GM19372 (cell line): ENCODE results near the gene GLIS1.

ENCODE experiments used
- ATAC-seq: cut with Tn5 transposase; IDR thresholded peaks from one replicate; pipeline ENCODE4 v1.9.1; 2021; ENCODE audit warnings: mild to moderate bottlenecking, low read depth, moderate library complexity; ENCODE audit not compliant: unreplicated experiment

GLIS1 gene

GRCh38 chr1:53575141-53575954 lies 163.6 kb downstream of the GLIS1 start:
- ATAC-seq: no peak

- no peak for ATAC-seq
Measured at GRCh38 chr1:53574621-53575020, 164.3 kb downstream of the GLIS1 start.

DNA sequence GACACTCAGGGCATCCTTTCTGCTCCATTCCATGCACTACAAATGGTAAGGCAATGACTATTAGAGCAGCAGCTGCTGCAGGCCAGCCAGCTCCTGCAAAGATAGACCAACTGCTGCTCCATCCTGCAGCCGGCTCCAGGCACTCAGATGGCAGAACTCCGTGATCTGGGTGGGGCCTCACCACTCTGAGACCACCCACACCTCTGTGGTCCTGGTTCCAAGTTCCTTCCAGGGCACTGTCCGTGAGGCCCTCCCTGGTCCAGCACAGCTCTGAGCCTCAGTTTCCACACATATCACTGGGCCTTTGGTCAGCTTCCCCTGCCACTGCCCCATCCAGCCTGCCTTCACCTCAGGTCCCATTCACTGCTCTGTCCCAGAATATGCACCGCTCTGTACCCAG lies 165.0 kb downstream of the GLIS1 start:
- ATAC-seq: no peak

DNA sequence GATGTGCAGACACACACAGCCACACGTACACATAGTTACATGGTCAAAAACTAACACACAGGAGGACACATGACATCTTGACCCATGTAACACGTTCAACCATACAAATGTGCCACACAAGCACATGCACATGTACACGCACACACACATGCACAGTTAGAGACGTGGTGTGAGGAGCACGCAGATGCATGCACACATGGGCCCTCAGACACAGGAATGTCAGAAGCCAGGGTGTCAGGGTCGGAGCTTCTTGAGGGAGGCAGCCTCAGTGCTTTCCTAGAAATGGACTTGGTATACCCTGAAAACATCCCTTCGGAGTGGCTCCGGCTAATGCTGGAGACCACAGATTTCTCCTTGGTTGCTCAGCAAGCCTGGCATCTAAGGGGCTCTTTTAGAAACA lies 165.4 kb downstream of the GLIS1 start:
- no peak for ATAC-seq

DNA sequence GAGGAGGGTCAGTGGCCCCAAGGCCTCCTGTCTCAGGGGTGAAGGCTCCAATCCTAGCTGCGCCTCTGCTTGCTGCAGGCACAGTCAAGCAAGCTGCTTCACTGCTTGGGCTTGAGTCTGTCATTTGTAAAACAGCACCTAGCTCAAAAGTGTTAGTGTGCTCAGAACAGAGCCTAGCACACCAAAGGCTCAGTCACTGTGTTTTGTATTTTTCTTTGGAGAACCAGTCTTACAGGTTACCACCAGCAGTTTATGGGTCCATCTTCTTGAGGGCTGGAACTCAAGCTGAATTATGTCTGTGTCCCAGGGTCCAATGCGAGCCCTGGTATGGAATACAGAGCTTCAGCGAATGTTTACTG lies 166.2 kb downstream of the GLIS1 start:
- ATAC-seq: no peak

GRCh38 chr1:53572065-53572814 lies 166.7 kb downstream of the GLIS1 start:
- no peak for ATAC-seq

DNA sequence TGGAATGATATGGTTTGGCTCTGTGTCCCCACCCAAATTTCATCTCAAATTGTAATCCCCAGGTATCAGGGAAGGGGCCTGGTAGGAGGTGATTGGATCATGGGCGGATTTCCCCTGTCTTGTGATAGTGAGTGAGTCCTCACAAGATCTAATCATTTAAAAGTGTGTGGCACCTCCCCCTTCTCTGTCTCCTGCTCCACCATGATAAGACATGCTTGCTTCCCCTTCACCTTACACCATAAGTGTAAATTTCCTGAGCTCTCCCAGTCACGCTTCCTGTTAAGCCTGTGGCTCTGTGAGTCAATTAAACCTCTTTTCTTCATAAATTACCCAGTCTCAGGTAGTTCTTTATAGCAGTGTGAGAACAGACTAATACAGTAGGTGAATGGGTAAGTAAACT lies 170.4 kb downstream of the GLIS1 start:
- no peak for ATAC-seq

DNA sequence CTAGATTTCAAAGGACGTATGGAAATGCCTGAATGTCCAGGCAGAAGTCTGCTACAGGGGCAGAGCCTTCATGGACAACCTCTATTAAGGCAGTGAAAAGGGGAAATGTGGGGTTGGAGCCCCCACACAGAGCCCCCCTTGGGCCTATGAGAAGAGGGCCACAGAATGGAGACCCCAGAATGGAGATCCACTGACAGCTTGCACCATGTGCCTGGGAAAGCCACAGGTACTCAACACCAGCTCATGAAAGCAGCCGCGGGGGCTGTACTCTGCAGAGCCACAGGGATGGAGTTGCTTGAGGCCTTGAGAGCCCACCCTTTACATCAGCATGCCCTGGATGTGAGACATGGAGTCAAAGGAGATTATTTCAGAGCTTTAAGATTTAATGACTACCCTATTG lies 171.1 kb downstream of the GLIS1 start:
- ATAC-seq: no peak

GRCh38 chr1:53567450-53567849 lies 171.5 kb downstream of the GLIS1 start:
- no peak for ATAC-seq

DNA sequence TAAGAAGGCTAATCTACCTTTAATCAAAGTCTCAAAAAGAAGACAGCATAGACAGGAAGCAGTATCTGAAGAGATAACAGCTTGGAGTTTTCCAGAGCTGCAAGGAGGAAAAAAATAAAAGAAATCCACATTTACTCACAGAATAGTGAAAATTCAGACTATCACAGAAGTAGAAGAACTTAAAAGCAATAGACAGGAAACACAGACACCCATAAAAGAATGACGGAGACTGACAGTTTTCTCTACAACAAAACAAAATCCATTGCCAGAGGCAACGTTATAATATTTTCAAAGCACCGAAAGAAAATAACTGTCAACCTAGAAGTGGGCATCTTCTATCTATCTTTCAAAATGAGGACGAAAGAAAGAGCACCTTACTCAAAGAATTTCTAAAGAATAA lies 175.4 kb downstream of the GLIS1 start:
- ATAC-seq: no peak

- no peak for ATAC-seq
Measured at GRCh38 chr1:53562981-53563379, 176.0 kb downstream of the GLIS1 start.

- no peak for ATAC-seq
Measured at GRCh38 chr1:53562291-53562980, 176.5 kb downstream of the GLIS1 start.

DNA sequence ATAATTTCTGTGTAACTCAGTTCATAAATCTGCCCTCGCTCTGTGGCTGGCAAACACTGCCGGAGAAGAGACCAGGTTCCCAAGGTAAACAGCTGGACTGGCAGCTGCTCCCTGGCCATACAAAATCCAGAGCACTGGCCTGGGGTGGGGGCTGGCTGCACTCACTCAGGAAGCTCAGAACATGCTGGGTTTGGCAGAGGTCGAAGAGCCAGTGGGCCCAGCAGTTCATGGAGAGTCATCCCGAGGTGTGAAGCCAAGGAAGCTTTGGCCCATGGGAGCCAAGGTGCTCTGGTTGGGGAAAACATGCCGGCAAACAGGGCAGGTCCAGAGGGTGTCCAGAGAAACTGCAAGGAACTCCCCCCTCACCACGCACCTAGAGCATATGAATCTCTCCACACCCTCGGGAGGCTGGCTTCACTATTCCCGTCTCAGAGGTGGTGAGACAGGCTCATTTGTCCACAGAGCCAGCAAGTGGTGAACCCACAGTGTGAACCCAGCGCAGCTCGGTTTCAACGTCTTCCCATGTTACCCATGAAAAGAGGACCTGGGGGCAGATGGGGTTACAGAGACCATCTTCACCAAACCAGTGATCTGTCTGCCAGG lies 177.4 kb downstream of the GLIS1 start:
- ATAC-seq: no peak

DNA sequence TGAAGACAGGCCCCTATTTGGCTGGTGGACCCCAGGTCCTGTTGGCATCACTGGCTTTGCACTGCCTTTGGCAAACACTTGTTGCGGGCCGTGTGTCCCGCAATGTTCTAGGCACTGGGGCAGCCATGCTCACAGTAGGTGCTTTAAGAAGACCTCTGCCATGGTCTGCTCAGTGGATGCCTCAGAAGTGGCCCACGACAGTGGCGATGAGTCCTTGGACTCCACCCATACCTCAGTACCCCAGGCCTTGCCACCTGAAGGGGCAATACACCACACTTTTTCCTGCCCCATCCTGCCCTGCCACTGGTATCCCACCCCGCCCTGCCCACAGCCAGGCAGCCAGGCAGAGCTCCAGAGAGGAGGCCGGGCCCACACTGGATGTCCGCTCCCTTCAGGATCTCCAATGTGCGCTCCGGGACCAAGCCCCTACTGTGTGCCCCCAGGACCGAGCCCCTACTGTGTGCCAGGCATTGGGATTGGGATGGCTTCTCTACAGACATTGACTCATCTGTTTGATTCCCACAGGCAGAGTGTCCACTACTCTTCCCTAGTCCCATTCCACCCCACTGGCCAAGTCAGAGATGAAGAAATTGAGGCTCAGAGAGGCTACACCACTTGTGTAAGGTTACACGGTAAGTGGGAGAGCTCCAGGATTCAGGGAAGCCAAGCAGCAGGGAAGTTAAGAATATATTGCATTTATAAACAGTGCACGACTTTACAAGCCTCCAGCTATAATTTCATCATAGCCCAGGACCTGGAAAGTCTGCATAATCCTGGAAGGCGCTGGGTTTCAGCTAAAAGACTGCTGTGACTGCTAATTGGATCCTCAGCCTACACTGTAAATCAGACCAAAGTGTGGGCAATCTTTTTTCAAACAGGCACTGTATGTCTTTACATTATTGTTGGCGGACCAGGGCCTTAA lies 178.1 kb downstream of the GLIS1 start:
- no peak for ATAC-seq

- ATAC-seq: no peak
Measured at GRCh38 chr1:53559854-53560580, 178.9 kb downstream of the GLIS1 start.

GRCh38 chr1:53559391-53559815 lies 179.6 kb downstream of the GLIS1 start:
- no peak for ATAC-seq

DNA sequence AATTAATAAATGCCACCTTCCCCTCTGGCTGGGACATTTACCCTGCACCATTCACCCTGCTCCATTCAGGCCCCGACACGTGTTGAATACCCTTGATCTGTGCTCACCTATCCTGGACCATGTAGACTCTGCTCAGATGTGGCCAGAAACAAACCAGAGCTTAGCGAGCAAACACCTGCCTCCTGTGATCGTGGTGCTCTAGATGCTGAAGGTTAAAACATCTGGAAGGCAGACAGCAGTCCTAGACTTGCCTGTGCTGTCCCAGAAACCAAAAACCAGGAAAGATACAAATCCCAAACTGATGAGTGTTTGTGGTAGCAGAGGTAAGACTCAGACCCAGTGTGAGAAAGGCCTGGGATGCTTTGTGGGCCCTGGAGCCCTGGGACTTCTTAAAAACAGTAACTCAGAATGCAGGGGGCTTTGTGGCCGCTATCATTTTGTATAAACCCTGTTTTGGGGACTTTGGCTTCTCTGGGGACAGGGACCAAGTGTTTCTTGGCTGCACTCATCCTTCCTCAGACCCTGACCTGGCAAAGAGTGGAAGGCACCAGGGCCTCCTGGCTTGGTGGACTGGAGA lies 180.1 kb downstream of the GLIS1 start:
- ATAC-seq: no peak

DNA sequence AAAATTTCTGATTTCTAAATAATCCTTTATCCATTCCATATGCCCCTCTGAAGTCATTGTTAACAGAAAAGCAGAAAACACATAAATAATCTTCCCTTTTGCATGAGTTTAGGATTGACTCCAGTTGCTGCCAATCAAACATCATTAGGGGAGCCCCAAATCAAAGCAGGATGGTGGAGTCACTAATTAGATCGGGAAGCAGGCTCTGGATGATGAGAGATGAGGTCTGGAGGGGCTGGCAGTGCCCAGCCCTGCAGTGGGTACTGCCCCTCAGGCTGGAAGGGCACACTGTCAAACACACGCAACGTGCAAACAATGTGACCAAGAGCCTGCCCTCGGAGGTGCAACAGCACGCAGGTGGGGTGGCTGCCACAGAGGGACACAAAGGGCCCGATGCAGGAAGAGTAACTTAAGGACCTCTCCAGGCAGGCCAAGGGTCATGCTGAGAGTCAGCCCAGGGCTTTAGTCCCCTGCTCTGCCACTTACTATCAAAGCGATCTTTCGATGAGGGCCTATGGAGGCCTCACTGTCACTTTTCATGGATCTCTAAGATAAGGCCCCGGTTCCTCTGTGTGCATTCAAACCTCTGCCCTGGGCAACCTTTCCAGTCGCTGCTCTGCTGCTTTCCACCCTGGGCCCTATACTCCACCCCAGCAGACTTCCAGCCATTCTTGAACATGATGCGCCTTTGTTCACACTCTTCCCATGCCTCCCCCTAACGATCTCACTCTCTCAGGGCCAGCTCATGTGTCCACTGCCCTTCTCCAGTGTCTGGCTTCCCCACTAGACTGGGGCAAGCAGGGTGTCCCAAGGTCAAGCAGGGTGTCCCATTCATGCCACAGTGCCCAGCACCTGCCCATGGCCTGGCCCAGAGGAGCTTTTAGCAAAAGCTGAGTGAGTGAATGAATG lies 180.9 kb downstream of the GLIS1 start:
- no peak for ATAC-seq
